Central memory CD4-positive, alpha-beta T cell (primary cell): ENCODE data around the gene NUBP2.

ENCODE experiments used
- DNase-seq: peaks from one replicate; pipeline ENCODE4 v3.0.0; 2022

The NUBP2 gene

DNA sequence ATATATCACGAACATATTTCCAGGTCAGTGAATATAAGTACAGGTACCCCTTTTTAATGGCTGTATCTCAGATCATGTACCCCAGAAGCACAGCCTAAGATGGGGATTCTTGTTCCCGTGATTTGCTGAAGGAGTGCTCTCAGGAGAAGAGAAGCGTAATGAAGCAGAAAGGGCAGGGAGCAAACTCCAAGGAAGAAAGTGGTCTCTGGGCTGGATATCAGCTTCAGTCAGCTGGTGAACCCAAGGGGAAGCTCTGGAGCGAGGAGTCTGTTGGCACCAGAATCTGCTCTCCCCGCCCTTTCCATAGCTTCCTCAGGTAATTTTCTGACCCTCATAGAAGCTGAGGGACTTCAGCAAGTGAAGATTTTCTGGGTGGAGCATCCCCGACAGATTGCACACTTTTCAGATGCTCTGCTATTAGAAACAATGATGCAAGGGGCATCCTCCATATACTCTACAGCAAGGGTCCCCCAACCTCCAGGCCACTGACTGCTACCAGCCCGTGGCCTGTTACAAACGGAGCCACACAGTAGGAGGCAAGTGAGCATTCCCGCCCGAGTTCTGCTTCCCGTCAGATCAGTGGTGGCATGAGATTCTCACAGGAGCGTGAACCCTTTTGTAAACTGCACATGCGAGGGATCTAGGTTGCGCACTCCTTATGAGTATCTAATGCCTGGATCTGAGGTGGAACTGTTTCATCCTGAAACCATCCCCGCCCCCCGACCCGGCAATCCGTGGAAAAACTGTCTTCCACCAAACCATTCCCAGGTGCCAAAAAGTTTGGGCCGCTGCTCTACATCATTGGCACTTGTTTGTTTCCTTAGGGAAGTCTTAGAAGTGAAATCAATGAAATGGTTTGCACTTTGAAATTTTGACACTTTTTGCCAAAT is 48.7 kb downstream of the NUBP2 start:
- no peak for DNase-seq

DNA sequence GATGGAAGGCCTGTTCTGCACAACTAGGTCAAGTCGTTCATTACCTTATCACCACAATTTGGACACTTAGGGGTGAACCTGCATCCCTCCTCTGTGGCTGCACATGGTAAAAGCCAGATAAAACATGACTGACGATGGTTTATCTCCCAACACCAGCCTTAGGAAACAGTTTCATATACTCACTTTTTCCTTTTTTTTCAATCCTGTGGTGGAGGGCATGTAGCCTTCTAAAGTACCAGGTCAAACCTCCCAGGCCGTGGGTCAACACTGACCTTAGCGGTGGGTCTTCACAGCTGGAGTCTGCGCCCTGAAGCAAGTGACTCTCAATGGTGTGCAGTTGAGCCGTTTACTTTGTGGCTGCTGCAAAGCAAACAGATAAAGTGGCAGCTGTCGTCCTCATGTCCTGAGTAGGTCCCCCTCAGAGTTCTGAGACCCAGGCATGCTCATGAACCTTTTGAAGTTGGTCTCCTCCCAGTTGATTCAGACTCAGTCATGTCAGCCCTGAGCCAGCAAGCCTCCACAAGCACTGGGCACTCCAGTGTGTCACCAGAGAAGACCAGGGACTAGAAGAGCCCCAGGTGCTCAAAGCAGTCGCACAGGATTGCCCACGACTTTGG is 50.2 kb downstream of the NUBP2 start:
- DNase-seq = no peak

DNA sequence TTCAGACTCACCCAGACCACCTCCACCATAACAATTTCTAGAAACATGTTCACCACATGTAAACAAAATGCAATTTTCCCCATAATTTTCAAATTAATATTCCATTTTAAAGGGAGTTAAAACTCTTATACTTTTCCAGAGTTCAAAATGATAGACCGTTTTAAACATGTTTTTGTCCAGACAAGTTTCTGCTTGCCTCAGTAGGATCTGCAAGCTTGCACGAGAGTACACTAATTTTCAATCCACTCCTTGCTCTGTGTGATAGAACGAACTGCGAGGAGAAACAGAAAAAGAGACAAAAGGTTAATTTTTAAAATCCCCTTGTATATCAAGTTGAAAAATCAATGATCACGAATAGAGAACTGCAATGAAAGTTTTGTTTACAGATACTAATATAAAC is 51.3 kb downstream of the NUBP2 start:
- DNase-seq = no peak
